GM21529 (cell line): Measurements from ENCODE around the gene NKPD1.

Experiments used
- ATAC-seq: cut with Tn5 transposase; IDR thresholded peaks from one replicate; pipeline ENCODE4 v1.9.1; 2021; ENCODE audit not compliant: unreplicated experiment

NKPD1 gene

DNA sequence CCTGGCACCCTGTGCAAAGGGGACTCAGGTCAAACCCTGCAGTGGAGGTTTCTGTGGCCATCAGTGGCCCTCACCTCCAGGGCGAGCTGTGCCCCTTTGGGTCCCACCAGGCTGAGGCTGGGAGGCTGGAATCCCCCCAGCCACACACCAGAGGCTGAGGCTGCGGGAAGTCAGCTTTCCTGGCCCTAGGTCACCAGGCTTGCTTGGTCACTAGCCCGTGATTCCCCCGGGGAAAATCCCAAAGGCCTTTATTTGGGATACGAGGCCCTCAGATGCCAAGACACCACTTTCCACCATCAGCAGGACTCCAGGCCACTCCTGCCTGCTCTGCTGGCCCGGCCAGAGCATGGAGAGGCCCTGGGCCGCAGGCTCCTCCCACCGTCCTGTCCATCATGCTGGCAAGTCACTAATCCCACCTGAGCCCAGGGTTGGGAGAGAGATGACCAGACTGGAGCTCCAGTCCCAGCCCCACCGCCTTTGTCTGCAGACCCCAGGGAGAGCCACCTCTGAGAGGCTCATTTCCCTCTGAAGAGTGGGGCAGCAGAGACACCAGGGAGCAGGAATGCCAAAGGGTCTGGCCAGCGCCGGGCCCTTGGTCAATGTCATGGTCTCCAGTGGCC is 4.7 kb downstream of the NKPD1 start:
- ATAC-seq: no peak

DNA sequence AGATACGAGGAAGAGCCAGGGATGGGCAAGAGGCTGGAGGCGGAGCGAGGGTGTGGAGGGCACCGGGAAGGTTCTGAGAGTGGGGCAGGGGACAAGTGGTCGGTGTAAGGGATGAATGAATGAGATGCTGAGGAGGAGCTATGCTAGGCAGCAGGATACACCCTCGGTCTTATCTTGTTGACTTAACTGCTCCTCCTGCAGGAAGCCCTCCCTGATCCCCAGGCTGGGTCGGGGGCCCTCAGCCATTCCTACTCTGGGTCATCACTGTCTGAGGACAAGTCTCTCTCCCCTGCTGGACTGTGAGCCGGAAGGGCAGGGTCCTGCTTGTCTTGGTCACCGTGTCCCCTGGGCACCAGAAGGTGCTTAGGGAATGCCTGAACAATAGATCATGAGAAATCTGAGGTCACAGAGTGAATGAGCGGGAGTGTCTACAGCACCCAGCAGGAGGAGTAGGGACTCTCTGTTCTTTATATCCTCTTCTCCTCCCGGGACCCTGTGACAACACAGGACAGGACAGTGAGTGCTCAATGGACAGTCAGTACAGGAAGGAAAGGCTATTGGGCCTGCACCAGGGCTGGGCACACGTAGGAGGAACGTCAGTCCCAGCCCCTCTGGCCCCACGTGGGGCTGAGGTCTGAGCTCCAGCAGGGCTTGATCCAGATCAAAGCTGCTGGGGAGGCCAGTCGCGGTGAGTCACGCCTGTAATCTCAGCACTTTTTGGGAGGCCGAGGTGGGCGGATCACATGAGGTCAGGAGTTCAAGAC is 6.5 kb downstream of the NKPD1 start:
- ATAC-seq: no peak

DNA sequence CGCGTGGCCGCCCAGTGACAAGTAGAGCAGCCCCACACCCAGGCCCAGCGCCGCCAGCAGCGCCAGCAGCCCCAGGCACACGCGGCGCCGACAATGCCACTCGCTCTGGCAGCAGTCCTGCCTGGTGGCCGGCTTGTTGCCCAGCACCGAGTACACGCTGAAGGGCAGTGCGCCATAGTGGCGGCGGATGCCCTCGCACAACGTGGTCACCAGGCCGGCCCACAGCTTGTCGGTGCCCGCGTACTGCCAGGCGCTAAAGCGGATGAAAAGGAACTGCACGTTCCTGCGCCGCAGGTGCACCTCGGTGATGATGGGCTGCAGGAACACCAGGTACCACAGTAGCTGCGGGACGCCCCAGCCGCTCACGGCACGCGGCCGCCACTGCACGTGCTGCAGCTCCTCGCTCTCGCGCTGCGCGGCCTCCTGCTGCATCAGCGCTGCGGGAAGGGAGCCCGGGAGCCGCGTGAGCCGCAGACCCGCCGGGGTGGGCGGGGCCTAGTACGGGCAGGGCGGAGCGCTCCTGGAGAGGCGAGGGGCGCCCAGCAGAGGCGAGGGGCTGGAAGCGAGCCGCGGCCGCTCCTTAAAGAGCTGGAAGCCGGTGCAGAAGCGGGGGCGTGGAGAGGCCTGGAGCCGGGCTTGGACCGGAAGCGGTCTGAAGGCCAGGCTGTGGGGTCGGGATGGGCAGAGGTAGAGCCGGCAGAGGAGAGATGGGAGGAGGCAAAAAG is 7.3 kb downstream of the NKPD1 start:
- no peak for ATAC-seq

DNA sequence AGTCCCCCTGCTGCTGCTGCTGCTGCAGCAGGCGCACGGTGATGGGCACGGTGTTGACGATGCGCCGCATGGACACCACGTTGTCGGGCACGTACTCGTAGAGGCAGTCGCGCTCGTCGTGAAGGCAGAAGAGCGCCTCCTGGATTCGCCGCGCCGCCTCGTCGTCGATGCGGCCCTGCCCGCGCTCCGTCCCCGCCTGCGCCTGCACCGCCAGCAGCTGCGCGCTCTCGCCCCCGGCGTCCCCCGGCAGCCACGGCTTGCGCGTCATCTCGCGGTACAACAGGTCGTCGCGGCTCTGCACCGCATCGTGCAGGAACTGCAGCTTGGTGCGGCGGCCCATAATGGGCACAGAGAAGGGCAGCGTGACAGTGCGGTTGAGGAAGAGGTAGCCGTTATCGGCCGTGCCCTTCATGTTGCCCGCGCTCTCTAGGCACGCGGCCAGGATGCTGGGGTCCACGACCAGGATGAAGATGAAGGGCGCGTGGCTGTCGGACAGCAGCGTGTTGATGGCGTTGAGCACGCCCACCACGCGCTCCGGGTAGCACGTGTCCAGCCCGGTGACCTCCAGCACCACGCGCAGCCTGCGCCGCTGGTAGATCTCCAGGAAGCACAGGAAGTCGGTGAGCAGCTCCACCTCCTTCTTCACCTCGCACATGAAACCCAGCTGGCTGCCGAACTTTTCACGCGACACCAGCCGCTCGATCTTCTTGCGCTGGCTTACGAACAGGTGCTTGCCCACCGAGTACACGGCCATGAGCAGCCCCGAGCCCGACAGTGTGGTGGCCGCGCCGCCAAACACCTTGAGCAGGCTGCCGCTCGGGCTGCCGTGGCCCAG is 8.1 kb downstream of the NKPD1 start:
- ATAC-seq: no peak

DNA sequence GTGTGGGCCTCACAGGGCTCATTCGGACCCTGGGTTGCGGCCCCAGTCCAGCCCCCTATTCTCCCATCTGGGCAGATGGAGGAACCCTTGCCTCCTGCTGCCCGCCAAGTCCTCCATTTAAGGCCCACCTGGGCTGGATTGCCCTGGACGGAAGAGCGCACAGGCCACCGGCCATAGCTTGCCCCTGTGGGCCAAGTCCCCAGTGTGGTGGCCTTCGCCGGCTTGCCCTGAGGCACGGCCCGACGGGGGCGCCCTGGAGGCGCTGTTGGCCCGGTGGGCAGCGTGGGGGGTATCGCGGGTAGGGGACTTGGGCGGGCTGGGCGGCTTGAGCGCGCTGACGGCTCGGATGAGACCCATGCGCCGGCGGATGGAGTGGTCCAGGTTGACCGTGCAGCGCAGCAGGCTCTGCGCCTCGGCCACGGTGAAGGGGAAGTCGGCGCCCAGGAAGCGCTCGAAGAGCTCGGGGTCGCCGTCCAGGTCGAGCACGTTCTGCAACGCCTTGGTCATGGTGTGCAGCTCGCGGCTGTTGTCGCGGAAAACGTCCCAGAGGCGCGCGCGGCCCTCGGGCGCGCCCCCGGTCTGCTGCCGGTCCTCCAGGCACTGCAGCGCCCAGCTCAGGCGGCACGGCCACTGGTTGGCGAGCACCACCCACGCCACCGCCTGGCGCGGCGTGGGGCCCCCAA is 8.8 kb downstream of the NKPD1 start:
- ATAC-seq: no peak

DNA sequence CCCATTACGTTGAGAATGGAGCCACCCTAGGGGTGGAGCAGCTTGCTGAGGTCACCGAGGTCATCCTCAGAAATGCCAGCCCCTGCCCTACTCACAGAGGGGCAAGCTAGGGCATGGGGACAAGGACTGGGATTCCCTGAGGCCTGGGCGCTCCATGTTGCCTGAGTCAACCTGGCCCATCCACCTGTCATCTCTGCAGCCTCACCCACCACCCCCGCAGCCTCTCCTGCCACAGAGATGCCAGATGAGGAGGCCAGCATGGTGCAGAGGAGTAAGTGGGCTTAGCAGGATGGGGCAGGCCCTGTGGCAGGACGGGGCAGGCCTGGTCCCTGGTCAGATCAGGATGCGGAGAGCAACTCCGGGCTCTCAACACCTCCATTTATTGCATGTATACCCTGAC is 9.5 kb downstream of the NKPD1 start:
- no peak for ATAC-seq

- ATAC-seq: no peak
These were observed 10.0 kb downstream of the NKPD1 start for GRCh38 chr19:45150751-45151281.

DNA sequence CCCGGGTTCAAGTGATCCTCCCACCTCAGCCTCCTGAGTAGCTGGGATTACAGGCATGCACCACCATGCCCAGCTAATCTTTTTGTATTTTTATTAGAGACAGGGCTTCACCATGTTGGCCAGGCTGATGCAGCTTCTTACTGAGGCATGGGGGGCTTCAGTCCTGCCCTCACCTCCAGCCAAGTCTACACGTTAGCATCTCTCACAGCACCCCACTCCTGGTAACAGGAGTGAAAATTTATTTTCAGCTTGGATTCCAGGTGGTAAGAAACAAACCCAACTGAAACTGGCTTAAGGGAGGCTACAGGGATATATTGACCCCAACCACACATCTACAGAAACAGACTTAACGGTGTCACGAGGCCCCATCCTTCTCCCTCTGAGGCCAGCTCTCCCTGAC is 10.6 kb downstream of the NKPD1 start:
- ATAC-seq: no peak

DNA sequence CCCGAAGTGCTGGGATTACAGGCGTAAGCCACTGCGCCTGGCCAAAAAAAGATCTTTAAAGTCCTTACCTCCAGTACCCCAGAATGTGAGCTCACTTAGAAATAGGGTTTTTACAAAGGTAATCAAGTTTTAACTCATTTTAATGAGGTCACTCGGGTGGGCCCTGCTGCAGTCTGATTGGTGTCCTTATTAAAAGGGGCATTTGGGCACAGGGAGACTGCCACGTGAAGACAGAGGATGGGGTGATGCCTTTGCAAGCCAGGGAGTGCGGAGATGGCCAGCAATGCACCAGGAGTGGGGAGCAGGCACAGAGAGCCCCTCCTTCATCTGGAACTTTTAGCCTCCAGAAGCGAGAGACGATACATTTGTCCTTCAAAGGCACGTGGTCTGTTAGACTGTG is 11.7 kb downstream of the NKPD1 start:
- ATAC-seq: no peak

- no peak for ATAC-seq
These were observed 12.7 kb downstream of the NKPD1 start for GRCh38 chr19:45147835-45148676.

DNA sequence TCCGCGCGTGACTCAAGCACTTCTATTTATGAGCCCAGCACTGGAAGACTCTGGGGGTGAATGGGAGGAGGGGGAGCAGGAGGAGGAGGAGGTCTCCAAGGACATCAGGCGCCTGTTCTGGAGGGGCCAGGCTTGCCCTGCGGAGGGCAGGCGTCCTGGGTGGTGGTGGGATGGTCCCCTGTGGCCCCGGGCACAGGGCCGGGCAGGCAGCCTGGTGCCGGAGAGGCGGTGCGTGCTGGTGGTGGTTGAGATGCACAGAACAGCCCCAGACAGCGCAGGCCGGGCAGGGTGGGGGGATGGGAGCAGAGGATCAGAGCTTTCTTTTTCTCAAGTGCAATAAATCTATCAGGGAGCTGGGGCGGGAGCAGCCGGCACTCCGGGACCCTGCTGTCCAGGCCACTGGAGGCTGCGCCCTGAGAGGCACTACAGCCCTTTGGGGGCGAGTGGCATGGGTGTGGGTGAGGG is 14.0 kb downstream of the NKPD1 start:
- no peak for ATAC-seq

DNA sequence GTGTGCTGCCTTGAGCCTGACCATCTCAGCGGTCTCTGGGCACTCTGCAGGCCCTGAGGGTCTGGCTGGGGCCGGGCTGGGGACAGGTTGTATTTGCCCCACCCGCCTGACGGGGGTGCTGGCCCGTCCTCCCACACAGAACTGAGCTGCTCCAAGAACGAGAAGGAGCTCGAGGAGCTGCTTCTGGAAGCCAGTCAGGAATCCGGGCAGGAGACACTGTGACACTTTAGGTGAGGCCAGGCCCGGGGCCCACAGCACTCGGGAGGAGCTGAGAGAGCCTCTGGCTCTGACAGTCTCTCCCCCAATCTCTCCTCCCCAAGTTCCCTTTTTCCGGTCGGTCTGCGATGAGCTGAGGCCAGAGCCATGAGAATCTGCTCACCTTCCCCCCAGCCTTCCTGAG is 14.5 kb downstream of the NKPD1 start:
- no peak for ATAC-seq

- no peak for ATAC-seq
These were observed 15.3 kb downstream of the NKPD1 start for GRCh38 chr19:45145270-45146189.

DNA sequence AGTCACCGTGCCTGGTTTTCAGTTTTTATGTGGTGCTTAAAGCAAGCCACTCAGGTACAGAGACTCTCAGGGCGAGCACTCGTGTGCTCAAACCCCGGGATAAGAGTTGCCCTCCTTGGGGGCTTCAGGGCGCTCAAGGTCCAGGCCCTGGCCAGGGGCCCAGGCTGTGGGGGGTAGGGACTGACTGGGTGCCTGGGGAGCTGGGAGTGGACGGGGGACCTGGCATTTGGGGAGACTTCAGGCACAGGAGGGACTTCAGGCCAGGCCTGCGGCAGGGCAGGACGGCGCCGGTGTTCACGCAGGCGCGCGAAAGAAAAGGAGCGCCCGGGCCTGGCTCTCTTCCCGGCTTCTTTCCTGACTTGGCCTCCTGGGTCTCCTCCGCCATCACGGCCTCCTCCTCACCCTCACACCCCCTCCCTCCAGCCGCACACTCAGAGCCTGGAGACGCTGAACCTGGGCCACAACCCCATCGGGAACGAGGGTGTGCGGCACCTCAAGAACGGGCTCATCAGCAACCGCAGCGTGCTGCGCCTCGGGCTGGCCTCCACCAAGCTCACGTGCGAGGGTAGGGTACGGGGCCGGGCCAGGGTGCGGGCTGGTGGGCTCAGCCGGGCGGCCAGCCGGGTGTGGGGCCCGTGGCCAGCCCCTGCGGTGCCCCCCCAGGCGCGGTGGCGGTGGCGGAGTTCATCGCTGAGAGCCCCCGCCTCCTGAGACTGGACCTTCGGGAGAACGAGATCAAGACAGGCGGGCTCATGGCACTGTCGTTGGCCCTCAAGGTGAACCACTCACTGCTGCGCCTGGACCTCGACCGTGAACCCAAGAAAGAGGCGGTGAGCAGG is 16.1 kb downstream of the NKPD1 start:
- ATAC-seq: no peak

DNA sequence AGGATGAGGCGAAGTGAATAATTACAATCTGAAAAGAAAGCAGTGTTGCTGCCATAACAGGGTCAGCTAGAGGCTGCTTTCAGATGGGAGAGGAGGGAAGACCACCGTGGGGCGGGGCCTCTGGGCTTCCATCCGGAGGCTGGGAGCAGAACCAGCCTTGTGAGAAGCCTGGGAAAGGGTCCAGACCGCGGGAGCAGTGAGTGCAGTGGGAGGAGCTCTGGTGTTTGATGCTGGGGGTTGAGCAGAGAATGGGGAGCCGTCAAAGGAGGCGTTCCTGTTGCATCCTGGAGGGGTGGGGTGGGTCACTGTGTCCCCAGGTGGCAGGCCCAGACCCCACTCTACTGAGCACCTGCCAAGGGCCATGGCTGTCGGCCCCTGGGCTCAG is 18.1 kb downstream of the NKPD1 start:
- ATAC-seq: no peak

DNA sequence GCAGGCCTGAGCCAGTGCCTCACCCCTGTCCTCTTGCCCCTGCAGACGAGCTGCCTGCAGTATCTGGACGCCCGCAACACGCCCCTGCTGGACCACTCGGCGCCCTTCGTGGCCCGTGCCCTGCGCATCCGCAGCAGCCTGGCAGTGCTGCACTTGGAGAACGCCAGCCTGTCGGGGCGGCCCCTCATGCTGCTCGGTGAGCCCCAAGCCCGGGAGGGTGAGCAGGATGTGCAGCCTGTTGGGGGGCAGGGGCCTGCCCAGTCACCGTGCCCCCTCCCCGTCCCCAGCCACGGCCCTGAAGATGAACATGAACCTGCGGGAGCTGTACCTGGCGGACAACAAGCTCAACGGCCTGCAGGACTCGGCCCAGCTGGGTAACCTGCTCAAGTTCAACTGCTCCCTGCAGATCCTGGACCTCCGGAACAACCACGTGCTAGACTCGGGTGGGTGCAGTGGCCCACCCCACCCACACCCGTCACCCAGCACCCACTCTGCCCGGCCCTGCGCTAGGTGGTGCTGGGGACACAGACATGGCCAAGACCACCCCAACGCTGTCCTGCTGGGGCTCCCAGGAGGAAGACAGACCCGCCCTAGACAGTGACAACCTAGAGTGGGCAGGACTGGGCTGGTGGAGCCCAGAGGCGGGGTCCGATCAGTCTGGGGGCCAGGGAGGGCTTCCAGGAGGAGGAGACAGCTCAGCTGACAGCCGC is 18.6 kb downstream of the NKPD1 start:
- no peak for ATAC-seq
